ENCODE data around the gene BACH2.
A peak's percentile ranks its signal among the peaks of the same experiment; 100 is the strongest.
"Not testable (repeated sequence)": the region's sequence is repeated elsewhere in the genome, so short reads cannot be mapped to it uniquely, and the experiment has no call there.

The BACH2 gene

DNA sequence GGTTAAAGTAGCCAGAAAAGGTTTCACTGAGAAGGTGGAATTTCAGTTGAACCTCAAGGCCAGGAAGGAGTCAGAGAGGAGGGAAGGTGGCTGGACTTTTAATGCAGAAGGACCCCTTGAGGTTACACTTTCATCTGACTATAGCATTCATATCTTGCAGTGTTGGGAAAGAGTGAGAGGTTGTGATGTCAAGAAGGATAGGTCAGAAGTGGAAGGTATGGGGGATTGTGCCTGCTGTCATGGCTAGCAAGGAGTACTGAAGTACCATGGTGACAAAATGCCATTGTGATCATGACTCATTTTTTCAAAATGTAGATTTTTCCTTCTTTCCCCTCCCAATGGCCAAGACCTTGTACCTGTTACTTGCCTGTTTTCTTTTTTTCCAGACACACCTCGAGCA, 5.2 kb upstream of the BACH2 start:
- no peak for DNase-seq

DNA sequence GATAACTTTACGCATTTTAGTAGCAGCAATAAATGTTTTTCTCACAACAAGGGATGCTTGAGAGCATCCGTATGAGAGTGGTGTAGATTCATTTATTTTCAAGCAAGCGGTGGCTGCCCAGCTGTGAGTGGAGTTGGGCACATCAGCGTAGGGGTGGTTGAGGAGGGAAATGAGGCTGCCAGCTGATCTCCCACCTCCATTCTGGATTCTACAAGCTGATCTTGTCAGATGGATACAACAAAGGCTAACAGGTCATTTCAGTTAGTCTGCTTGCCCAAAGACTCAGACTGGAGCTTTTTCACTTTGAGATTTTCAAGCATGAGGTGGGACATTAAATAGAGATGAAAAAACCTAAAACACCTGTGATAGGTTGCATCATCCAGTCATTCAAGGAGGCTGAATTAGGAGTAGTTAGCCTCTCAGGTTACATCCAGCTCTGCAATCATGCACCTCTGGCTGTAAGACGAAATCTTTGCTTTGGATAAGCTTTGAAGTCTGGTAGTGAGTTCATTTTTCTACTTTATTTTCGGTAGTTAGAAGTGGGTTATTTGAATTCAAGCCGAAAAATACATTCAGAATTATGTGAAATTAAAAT, 1.9 kb upstream of the BACH2 start:
- no peak for DNase-seq

DNA sequence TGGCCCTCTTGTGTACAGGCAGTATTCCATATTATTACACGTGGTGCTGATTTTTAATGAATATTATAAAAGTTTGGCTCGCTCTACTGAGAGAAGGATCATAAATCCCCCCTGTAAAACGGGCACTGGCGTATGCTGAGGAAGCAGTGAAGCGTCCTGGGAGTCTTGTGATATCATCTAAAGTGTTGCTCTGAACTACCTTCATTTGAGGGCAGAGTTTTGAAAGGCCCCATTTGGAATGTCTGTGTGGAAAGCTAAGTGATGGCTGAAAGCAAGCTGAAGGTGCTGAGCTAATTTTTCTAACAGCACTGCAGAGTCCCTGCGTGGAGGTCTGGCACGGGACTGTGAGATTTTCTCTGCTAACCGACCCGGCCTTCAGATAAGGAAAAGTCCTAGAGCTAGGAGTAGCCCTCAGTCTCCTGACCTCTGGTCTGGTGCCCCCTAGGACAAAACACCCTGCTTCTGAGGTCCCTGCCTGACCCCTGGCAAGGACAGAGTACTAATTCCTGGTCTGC, 1.3 kb upstream of the BACH2 start:
- no peak for DNase-seq

DNA sequence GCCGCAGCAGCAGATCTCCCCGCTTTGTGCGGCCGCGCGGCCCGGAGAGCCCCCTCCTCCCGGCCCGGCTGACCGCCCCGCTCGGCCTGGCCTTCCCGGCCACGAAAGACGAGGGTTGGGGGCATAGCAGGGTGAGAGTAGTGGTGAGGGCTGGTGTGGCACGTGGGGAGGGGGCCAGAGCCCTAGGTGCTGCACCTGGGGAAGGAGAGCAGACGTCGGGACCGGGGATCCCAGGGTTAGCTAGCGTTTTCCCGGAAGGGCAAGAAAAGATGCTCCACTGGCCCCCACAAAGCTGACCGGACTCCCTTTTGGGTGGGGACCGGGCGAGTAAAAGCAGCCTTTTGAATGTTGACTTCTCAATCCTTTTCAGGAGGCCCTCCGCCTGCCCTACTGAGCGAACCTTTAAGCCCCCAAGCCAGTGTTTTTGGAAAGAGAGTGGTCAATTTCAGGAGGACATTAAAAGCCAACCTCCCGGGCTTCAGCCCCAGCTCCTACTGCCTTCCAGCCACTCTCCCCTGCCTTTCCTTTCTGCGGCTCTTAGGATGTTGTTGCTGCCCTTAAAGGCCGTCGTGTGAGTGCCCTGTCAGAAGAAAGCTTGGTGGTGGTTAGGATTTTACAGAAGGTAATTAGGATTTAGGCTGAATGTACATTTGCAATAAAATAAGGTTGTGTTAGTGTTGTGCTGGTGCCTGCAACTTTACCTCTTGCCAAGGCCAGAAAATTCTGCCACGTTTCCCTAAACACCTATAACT, 648 bp upstream of the BACH2 start:
- DNase-seq, result no peak

DNA sequence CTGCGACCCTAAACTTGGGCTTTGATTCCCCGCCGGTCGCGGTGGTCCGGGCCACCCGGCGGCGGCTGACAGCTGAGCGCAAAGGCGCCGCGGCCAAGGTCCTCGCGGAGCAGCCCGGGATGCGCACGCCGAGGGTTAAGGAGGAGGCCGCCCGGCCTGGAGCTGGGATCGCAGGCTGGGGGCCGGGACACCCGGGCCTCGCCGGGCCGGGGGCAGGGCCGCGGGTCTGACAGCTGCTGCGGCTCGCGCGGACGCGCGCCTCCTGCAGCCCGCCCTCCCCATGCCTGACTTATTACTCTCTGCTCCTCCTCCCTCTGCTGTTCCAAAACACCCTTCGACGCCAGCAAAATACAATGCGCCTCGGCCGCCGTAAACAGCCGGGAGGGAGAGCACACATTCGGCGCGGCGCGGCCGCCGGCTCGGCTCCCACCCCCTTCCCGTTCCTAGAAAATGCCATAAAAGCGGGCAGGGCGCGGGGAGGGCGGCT, 746 bp downstream of the BACH2 start:
- DNase-seq, result peak in 1 of 2 donors; percentile 52

DNA sequence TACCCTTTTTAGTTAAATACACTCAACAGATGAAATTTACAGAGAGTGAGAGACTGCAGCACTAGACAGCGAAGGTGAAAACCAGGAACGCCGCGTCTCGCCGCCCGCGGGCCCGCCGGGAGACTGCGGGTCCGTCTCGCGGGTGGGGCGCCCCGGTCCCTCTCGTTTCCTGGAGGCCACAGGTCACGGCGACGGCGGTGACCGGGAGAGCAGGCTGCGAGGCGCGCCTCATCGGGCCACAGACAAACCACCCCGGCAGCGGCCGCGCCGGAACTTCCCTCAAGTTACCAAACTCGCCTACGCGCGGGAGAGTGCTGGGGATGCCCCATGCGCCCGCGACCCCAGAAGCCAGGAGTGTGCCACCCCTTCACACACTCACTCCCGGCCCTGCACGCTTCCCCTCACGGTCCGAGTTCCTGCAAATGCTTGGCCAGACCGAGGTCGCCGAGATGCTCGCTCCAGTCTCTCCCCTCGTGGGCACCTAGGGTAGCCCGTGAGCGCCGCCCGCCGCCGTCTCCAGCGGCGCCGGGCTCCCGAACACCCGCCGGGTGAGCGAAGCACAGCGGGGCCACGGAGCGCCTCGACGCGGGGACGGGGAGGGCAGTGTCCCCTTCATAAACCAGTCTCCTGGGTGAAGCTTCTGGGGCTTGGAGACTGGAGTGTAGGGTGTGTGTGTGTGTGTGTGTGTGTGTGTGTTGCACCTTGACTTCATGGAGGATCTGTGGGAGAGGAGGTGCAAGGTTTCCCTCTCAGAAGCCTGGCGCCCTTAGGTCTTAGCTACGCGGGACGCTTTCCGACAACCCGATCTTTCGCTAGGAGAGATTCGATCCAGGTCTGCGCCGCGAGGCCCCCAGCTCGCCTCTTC, 1.4 kb downstream of the BACH2 start:
- peak; percentile 60 to 64 for DNase-seq

DNA sequence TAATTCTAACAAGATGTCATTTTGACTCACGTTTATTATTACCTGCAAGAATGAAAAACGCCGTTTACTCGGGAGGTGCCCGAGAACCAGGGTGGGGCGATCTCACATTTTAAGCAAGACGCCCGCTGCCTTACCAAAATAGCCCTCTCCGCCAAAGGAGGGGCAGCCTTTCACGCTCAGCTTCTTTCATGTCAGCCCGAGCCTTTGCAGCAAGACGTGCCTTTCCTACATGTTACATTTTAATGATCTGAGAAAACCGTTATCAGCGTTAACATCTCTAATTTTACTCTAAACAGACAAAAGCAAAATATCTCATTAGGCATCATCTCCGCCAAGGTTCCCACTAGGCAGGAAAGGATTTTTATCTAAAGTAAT, 2.0 kb downstream of the BACH2 start:
- DNase-seq, result peak in 1 of 2 donors; percentile 31

DNA sequence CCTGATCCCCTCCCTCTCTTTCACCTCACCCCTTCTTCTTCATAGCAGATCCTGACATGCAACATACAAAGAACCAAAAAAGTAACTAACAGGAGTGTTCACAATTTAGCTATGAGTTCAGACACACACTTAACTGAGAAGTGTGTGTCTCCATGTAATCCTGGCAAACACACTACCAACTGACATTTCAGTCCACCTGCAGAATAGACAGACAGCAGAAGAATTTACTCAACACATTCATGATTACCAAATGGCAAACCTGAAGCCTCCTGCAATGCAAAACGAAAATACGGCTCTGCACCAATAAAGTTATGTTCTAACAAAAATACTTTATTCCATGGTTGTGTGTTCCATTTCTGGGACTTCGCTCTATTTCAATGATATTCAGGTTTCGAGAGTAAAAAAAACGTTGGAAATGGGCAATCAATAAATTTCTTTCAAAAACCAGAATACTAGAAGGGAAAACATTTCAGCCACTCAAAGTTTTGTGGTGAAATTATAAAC, 2.6 kb downstream of the BACH2 start:
- DNase-seq, result no peak

DNA sequence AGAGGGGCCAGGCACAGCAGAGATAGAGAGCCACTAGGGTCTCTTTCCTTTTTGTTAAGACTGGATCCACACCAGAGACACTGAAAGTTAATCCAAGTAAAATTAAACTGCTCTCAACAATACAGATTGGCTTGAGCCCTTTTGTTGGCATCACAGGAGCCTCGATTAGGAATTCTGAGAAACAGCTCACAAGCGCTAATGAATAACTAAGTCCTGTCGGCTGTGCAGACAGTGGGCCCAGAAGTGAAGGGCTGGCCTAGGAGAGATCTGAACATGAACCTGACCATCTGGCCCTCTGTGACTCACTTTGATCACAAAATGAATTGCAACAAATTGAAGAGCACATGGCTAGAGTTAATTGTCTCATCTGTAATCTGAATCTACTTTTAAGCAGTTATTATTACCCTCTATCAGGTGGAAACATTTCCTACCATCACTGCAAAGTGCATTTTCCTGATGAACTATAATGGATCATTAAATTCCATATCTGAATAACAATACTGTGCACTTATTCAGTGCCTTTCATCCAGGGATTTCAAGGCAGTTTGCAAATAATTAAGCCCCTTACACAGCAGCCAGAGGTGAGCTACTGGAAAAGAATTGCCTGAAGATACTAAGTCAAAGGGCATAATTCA, 3.2 kb downstream of the BACH2 start:
- no peak for DNase-seq

DNA sequence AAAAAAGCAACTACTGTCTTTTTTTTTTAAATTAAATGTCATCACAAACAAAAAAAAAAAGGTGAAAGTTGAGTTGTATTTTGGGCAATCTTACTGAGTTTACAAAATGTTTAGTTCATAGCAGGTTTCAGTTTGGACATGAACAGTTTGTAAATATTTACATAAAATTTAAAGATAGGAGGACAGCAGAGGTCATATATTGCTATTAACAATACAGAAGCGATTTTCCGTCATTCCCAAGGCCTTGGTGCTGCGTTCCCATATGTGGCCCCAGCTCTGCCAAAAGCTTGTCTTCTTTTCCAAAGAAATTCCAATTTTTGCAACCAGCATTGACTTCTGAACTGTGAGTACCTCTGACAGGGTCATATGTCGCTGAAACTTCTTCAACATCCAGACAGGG, 5.1 kb downstream of the BACH2 start:
- no peak for DNase-seq

DNA sequence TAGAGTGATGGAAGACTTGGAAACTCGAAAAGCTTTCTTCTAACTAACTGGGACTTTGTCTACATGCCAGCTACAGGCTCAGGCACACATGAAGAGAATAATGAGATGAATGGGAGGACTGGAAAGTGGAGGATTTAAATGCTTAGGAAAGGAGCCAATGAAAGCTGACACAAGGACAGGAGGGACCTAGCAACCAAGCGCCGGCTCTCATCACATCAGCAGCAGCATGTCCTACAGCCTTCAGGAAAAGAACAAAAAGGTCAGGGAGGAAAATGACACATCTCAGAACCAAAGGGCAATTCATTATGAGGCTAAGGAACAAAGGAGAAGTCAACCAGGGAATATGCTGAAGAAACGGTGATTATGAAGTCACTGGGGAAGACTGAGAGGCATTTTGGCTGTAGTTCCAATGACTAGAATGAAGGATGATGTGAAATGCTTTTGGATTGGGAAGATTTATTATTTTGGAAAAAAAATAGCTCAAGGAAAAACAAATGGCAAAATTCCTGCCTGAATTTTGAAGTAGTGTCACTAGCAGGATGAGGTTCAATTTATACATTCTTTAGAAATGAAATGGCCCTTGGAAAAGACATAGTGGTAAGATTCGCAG, 5.7 kb downstream of the BACH2 start:
- no peak for DNase-seq

DNA sequence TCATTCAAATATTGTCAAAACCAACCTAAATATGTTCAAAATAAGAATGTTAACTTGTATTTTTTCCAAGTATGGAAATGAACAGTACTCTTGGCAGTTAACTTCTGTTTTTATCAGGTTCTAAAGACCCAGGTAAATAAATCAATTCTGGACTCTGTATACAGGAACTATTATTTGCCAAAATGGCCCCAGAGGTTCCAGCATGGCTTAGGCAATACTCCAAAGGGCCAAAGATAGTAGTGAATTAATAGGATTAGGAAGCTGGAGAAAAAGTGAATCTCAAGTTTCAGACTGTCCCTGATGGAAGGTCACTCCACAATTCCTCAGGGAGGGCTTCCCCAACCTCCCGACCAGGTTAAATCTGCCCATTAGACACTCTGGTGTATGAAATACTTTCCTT, 6.7 kb downstream of the BACH2 start:
- no peak for DNase-seq

DNA sequence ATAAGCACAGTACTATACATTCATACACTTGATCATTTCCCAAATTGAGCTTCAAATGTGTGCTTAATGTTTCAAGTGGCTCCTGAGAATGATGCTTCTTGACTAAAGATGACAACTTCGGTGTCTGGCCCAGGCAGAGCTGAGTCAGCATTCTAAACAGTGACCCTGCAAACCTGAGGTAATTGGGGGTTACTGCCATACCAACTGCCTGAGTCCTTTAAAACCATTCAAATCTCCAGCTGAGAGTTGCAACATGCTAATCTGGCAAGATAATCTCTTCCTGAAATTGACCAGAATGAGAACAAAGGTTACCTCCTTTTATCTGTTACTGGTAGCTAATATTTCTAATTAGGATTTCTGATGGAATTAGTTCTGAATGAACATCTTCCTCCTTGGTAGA, 8.2 kb downstream of the BACH2 start:
- no peak for DNase-seq

DNA sequence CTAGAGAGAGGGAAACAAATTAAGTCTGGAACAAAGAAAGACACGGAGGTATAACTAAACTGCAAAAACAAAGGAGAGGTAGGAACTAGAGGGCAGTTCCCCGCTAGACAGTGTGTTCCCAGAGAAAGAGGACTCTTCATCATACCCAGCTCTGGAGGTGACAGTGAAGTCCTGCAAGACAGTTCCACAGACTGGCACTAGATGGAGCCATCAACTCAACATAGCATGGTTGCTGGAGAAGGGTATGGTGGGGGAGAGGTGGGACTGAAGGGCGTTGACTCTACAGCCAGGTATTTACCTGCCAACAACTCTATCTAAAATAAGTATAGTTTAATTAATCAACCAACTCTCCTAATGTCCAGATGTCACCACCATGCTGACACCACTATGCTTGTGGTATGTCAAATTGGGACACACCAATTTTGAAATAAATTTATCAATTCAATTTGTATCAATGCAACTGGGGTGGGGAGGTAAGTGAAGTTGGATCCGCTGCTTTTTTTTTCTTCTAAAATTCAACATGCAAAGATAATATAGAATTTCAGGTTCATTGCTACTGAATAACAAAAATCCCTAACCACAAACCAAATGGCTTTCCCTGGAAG, 9.7 kb downstream of the BACH2 start:
- peak; percentile 68 to 70 for DNase-seq

DNA sequence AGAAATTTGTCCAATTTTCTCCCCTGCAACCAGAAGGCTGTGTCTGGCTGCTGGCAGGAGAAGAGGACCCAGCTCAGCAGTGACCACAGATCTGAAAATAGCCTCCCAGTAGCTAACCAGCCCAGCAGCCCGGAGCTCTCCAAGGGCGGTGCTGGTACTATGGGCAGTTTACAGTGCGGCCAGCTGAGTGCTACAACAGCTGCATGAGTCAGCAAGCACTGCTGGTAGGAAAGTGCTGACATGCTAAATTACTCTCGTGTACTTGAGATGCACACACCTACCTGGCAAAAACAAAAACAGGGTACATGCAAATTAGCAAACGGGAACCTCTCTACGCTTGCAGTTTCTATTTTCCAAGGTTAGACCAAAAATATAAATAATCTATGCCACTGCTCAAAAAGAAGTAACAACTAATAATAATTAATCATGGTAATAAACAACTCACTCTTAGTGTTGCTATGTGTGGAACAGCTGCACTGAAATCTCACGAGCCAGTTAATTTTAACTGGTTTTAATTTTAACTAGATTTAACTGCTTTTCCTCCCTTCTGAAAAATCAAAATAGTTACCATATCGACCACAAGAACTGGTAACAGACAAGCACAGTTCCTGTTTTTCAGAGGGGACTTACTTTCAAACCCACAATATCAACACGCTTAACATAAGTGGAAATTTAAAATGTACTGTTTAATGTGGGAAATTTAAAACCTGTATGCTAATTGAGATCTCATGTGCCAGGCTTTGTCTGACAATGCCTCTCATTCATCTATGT, 10.8 kb downstream of the BACH2 start:
- no peak for DNase-seq

DNA sequence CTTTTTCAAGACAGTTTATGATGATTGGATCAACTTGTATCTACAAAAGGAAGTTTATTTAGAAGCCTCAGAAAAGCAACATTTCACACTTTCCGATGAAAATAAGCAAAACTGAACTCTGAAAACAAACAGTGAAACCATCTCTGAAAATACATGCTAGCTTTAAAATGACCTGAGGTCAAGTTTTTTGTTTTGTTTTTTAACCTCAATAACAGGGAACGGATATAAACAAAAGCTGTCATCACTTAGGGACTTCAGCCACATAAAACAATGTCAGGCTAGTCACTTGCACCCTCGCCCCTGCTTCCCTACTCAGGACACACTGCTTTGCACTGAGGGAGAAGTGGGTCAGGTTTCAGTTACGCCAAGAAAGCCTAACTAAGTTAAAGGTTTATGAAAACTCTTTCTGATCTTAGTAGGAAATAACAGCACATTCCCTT, 11.6 kb downstream of the BACH2 start:
- no peak for DNase-seq

DNA sequence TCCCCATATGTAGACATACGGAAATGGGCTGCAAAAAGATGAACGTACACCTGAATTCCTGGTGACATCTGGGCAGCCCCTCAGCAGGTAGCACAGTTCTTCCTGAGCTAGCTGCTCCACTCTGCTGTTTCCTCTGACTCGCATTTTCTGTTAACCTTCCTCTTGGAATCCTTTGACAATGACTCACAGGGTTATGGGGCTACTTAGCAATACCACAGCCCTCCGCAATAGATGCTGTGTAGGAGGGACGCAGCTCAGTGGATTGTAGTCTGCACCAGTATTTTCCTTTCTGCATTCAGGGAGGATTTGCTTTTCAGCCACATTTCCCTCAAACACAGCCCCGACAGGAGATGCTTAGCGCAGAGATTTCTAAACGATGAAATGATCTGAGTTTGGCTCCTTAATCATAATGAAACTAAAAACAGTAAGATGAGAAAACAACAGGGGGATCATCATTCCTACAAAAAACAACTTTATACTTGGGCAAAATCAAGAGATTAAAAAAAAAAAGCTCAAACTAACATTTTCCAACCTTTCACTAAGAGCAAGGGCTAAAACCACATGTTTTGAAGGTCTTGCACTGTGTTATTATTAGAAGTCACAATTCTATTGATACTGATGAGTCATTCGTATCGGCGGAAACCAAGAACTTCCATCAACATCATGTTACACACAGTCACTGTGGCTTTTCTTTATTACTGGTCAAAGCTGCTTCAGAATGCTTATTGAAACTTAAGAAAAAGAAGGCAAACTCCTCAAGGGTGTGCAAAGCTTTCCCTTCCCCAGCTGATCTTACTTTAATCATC, 12.2 kb downstream of the BACH2 start:
- DNase-seq, result peak in 1 of 2 donors; percentile 43

DNA sequence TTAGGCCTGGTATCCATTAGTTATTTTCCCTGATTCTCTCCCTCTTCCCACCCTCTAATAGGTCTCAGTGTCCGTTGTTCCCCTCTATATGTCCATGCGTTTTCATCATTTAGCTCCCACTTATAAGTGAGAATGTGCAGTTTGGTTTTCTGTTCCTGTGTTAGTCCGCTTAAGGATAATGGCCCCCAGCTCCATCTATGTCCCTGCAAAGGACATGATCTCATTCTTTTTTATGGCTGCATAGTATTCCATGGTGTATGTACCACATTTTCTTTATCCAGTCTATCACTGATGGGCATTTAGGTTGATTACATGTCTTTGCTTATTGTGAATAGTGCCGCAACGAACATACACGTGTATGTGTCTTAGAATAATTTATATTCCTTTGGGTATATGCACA, 14.4 kb downstream of the BACH2 start:
- DNase-seq, result not testable (repeated sequence)

DNA sequence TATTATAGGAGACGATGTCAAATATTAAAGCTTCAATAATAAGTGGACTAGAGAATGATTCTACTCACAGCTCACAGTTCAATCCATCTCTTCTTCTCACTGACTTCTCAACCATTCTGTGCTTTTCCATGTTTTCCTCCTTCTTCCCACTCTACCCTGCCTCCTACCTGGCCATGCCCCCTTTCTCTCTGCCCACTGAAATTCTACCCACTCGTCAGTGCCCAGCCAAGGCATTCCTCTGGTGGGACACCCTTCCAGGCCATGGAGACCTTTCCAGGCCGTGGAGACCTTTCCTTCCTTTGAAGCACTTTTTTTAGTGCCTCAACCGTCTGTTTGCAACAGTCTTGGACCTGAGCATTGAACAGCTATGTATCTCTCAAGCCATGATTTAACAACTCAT, 18.5 kb downstream of the BACH2 start:
- DNase-seq, result no peak
